Measurements from ENCODE around the gene DAZAP1. TPM values are rescaled to one million over a fixed set of nuclear protein-coding genes. Genes with fewer than 3 reads are reported as not detected.

The DAZAP1 gene
- total and polyA plus RNA-seq, 9 donors, result 29.6 to 113 (median 77.4) TPM

DNA sequence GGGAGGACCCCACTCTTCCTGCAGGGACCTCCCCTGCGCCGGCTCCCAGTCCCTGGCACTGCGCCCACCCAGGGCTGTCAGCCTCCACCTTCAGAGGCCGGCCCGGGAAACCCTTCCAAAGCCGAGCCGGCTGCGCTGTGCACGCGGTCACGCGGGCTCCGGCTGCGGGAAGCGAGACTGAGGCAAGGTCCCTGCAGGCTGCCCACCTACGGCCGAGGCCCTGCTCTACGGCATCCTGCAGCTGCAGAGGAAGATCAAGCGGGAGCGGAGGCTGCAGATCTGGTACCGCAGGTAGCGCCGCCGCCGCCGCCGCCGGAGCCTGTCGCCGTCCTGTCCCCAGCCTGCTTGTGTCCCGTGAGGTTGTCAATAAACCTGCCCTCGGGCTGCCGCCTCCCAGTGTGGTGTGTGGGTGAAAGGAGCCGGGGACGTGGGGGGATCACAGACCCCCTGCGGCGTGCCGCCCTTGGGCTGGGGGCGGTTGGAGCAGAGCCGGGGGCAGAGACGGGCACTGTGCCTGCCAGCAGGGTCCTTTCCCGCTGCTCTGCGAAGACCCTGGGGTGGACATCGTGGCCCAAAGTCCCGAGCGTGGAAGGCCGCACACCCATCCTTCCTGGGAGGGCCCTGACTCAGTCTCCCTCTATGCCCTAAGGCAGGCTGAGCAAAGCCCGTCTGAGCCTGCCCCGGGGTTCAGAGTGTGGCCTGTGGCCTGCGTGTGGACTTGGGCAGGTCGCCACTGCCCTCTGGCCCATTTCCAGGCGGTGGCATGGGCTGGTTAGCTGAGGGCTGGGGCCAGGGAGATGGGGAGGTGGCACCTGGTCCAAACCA, 12.0 kb upstream of the DAZAP1 start:
- Histone ChIP-seq H3K27me3 (no peaks in the 10 kb centered on the region), H3K9me3 (no peaks in the 10 kb centered on the region), H3K4me3 (no peak overlapping the region), H3K36me3 (no peaks in the 10 kb centered on the region), H3K4me1 (ENCODE audit: insufficient read depth) (peaks cover 4% of the 10 kb centered on the region), H3K27ac (no peak overlapping the region)
- WGBS, 3 donors, result 46 to 65% (median 51%) methylated on average over 41 to 52 of the region's 52 CpGs
- peak in 3 of 5 donors; percentile 57 to 76 (median 57) for DNase-seq
- intact Hi-C loops (cut with DNase I), result no loop called here
- no peak for TF ChIP-seq POLR2A (IDR thresholded peaks at IDR 0.05)
- no peak for TF ChIP-seq EP300 (IDR thresholded peaks at IDR 0.05)
- TF ChIP-seq, protein P1, sequence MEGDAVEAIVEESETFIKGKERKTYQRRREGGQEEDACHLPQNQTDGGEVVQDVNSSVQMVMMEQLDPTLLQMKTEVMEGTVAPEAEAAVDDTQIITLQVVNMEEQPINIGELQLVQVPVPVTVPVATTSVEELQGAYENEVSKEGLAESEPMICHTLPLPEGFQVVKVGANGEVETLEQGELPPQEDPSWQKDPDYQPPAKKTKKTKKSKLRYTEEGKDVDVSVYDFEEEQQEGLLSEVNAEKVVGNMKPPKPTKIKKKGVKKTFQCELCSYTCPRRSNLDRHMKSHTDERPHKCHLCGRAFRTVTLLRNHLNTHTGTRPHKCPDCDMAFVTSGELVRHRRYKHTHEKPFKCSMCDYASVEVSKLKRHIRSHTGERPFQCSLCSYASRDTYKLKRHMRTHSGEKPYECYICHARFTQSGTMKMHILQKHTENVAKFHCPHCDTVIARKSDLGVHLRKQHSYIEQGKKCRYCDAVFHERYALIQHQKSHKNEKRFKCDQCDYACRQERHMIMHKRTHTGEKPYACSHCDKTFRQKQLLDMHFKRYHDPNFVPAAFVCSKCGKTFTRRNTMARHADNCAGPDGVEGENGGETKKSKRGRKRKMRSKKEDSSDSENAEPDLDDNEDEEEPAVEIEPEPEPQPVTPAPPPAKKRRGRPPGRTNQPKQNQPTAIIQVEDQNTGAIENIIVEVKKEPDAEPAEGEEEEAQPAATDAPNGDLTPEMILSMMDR (IDR thresholded peaks at IDR 0.05), result no peak

DNA sequence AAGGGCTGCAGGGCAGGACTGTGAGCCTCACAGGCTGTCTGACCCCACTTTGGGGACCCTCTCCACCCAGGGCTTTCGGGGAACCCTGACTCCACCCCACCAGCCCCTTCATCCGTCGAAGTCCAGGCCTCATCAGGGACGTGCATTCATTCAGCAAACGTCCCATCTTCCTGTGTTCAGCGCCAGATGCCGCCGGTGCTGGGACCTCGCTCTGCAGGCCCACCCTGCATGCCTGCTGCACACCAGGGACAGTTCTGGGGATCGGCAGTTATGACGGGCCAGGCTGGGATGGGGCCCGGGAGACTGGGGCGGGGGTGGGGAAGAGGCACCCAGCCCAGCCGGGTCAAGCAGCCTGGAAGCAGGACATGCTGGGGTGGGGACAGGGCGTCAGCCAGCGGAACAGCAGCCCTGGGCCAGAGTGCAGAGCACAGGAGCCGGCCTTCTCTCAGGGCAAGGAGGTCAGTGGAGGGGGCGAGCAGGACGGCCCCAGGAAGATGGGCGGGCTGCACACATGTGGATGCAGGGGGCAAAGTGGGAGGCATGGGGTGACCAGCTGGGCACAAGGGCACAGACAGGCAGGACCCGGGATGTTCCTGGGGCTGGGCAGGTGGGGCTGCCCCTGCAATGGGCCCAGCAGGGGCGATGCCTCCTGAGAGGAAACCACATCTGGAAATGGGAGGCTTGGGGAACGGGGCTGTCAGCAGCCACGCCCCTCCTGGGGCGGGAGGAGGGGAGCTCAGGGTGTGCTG, 11.2 kb upstream of the DAZAP1 start:
- Histone ChIP-seq H3K4me1 (ENCODE audit: insufficient read depth) (peaks cover 11% of the 10 kb centered on the region), H3K27ac (no peak overlapping the region), H3K4me3 (no peak overlapping the region), H3K27me3 (no peaks in the 10 kb centered on the region), H3K9me3 (no peaks in the 10 kb centered on the region), H3K36me3 (no peaks in the 10 kb centered on the region)
- no peak for DNase-seq
- TF ChIP-seq POLR2A (IDR thresholded peaks at IDR 0.05) (no peak), EP300 (IDR thresholded peaks at IDR 0.05) (no peak)
- TF ChIP-seq, protein P1 (IDR thresholded peaks at IDR 0.05), result no peak
- WGBS, 3 donors, result 31 to 41% (median 35%) methylated on average over 21 to 25 of the region's 25 CpGs
- intact Hi-C loops (cut with DNase I), result no loop called here

DNA sequence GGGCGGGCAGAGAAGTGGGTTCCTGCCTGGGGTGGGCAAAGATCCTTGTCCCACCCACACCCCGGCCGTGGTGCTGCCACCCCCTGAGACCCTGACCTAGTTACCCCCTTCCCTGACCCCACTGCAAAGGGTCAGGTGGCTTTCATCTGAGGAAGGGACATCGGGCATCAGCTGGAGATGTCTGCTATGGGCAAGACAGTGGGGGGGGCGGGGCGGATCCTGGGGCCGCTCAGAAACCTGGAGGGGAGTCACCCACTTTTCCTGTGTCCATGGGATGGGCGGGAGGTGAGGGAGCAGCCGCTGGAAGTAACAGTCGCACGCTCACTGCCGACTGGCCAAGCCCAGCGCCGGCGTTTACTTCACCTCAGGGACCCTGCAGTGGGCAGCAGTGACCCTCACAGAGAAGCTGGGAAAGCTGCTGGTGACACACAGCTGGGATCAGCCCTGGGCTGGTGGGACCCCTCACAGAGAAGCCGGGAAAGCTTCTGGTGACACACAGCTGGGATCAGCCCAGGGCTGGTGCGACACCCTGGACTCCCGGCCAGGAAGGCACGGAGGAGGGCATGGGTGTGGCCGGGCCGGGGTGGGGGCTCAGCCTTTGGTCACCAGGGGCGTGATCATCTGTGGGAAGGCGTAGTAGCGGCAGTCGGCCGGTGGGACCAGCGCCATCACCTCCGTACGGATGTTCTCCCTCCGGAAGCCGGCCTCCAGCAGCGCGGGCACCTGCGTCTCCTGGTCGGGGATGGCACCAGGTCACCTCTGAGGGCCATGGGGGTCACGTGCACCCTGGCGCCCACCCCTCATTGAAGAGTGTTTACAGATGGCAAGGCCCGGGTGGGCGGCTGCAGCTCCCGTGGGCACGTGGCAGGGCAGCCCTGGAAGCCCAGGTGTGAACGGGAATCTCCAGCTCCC, 10.4 kb upstream of the DAZAP1 start:
- no peak overlapping the region for H3K4me3 ChIP-seq
- DNase-seq, result no peak
- peaks cover 12% of the 10 kb centered on the region for H3K4me1 ChIP-seq (ENCODE audit: insufficient read depth)
- no peaks in the 10 kb centered on the region for H3K9me3 ChIP-seq
- no peaks in the 10 kb centered on the region for H3K36me3 ChIP-seq
- TF ChIP-seq, protein P1 (IDR thresholded peaks at IDR 0.05), result no peak
- TF ChIP-seq POLR2A (IDR thresholded peaks at IDR 0.05) (no peak), EP300 (IDR thresholded peaks at IDR 0.05) (no peak)
- 64 to 71% (median 70%) methylated on average over 33 to 42 of the region's 42 CpGs for whole genome bisulfite sequencing, 3 donors
- H3K27ac ChIP-seq, result no peak overlapping the region
- intact Hi-C loops (cut with DNase I), result no loop called here
- H3K27me3 ChIP-seq, result no peaks in the 10 kb centered on the region

DNA sequence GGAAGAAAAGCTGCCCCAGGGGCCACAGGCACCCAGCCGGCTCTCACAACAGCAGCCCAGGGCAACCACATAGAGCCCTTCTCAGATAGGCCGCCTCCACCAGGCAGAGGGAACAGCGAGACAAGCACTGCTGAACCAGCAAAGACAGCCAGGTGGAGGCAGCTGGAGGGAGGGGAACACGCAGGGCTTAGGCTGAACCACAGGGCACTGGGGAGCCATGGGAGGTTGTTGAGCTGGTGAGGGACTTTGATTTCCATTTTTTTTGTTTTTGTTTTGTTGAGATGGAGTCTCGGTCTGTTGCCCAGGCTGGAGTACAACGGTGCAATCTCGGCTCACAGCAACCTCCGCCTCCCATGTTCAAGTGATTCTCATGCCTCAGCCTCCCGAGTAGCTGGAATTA, 9.5 kb upstream of the DAZAP1 start:
- Histone ChIP-seq H3K27ac (no peak overlapping the region), H3K27me3 (no peaks in the 10 kb centered on the region), H3K36me3 (no peaks in the 10 kb centered on the region), H3K9me3 (no peaks in the 10 kb centered on the region), H3K4me3 (no peak overlapping the region), H3K4me1 (ENCODE audit: insufficient read depth) (peaks cover 14% of the 10 kb centered on the region)
- DNase-seq, result no peak
- 82 to 93% (median 87%) methylated on average over 9 of the region's 9 CpGs for WGBS, 3 donors
- TF ChIP-seq, protein P1 (IDR thresholded peaks at IDR 0.05), result no peak
- no peak for TF ChIP-seq POLR2A (IDR thresholded peaks at IDR 0.05)
- TF ChIP-seq EP300 (IDR thresholded peaks at IDR 0.05), result no peak
- intact Hi-C loops (cut with DNase I), result no loop called here

Data from ovary (tissue), 9 donors.